ENCODE data around the gene SLIT3.

Gene SLIT3

DNA sequence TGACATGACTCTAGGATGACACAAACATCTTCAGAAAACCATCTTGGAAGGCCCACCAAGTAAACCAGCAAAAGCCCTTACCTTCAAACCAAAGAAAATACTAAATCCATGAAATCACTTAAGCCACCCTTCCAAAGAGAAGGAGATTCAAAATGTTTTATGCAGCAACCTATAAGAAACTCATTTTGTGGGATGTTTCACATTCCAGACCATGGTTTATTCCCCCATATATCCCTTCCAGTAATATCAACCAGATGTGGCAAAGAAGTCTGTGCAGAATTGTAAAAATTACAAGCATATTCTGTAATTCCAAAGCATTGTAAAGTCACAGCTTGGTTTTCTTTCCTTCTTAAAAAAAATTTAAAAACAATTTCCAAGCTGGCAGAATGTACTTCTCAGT is 117.4 kb downstream of the SLIT3 start:
- no peak overlapping the region for H3K9ac ChIP-seq (ENCODE audit: low read depth, low read length)
- H3K36me3 ChIP-seq (ENCODE audit: insufficient read depth, low read depth, low read length) = no peaks in the 10 kb centered on the region
- H3K27ac ChIP-seq (ENCODE audit: low read length) = no peak overlapping the region
- H3K27me3 ChIP-seq (ENCODE audit: insufficient read depth, low read length) = no peaks in the 10 kb centered on the region
- no peaks in the 10 kb centered on the region for H3K9me3 ChIP-seq (ENCODE audit: insufficient read depth, low read depth, low read length)
- no peaks in the 10 kb centered on the region; the same call in 1 of the 2 replicates for H3K4me1 ChIP-seq (ENCODE audit: insufficient read depth, low read length)
- H3K4me3 ChIP-seq (ENCODE audit: low read length) = no peak overlapping the region

GRCh38 chr5:169182797-169183196 is 118.1 kb downstream of the SLIT3 start:
- Histone ChIP-seq H3K9ac (ENCODE audit: low read depth, low read length) (no peak overlapping the region), H3K9me3 (ENCODE audit: insufficient read depth, low read depth, low read length) (no peaks in the 10 kb centered on the region), H3K36me3 (ENCODE audit: insufficient read depth, low read depth, low read length) (no peaks in the 10 kb centered on the region), H3K4me1 (ENCODE audit: insufficient read depth, low read length) (no peaks in the 10 kb centered on the region; the same call in 1 of the 2 replicates), H3K27me3 (ENCODE audit: insufficient read depth, low read length) (no peaks in the 10 kb centered on the region), H3K4me3 (ENCODE audit: low read length) (no peak overlapping the region), H3K27ac (ENCODE audit: low read length) (no peak overlapping the region)

DNA sequence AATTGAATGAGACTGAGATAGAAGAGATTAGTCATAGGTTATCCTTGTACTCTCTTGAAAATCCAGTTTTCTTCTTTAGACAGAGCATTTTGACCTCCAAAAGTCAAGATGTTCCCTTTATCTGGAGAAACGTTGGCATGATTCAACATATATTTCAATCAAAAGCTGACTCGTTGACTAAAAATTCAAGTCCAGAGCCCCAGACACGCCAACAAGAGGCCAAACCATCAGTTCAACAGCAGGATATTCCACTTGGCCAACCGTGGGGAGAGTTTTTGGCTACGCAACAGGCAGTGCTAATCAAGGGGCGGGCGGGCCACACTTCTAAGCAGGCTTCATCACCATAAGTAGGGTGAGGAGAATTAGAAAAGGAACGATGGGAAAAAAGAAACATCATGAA is 119.1 kb downstream of the SLIT3 start:
- Histone ChIP-seq H3K36me3 (ENCODE audit: insufficient read depth, low read depth, low read length) (no peaks in the 10 kb centered on the region), H3K27me3 (ENCODE audit: insufficient read depth, low read length) (no peaks in the 10 kb centered on the region), H3K4me1 (ENCODE audit: insufficient read depth, low read length) (peaks cover 6% of the 10 kb centered on the region), H3K9me3 (ENCODE audit: insufficient read depth, low read depth, low read length) (no peaks in the 10 kb centered on the region), H3K9ac (ENCODE audit: low read depth, low read length) (no peak overlapping the region), H3K27ac (ENCODE audit: low read length) (no peak overlapping the region), H3K4me3 (ENCODE audit: low read length) (no peak overlapping the region)

- Histone ChIP-seq H3K27me3 (ENCODE audit: insufficient read depth, low read length) (no peaks in the 10 kb centered on the region), H3K27ac (ENCODE audit: low read length) (no peak overlapping the region), H3K9me3 (ENCODE audit: insufficient read depth, low read depth, low read length) (no peaks in the 10 kb centered on the region), H3K9ac (ENCODE audit: low read depth, low read length) (no peak overlapping the region), H3K4me3 (ENCODE audit: low read length) (no peak overlapping the region), H3K36me3 (ENCODE audit: insufficient read depth, low read depth, low read length) (no peaks in the 10 kb centered on the region), H3K4me1 (ENCODE audit: insufficient read depth, low read length) (peaks cover 6% of the 10 kb centered on the region; the same call in 1 of the 2 replicates)
Measured at GRCh38 chr5:169178754-169179153, 122.2 kb downstream of the SLIT3 start.

DNA sequence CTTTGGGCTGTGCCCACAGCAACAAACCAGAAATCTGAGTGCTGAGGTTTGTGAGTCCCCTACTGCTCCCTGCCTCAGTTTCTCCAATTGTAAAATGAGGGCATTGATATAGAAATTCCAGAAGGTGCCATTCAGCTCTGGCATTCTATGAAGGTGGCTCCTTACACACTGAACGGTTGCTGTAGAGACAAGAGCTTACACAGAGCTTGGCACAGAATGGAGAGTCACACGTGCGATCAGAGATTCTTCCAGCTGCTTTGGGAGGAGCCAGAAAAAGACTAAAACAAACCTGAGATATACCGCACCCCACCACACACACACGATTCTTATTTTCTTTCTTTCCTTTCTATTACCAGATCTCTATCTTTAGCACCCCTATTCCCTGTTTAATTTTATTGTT is 122.7 kb downstream of the SLIT3 start:
- Histone ChIP-seq H3K27ac (ENCODE audit: low read length) (no peak overlapping the region), H3K36me3 (ENCODE audit: insufficient read depth, low read depth, low read length) (no peaks in the 10 kb centered on the region), H3K9ac (ENCODE audit: low read depth, low read length) (no peak overlapping the region), H3K4me3 (ENCODE audit: low read length) (no peak overlapping the region), H3K9me3 (ENCODE audit: insufficient read depth, low read depth, low read length) (no peaks in the 10 kb centered on the region), H3K27me3 (ENCODE audit: insufficient read depth, low read length) (no peaks in the 10 kb centered on the region), H3K4me1 (ENCODE audit: insufficient read depth, low read length) (peaks cover 6% of the 10 kb centered on the region; the same call in 1 of the 2 replicates)

- Histone ChIP-seq H3K9ac (ENCODE audit: low read depth, low read length) (no peak overlapping the region), H3K4me3 (ENCODE audit: low read length) (no peak overlapping the region), H3K27ac (ENCODE audit: low read length) (no peak overlapping the region), H3K4me1 (ENCODE audit: insufficient read depth, low read length) (peaks cover 6% of the 10 kb centered on the region; the same call in 1 of the 2 replicates), H3K9me3 (ENCODE audit: insufficient read depth, low read depth, low read length) (no peaks in the 10 kb centered on the region), H3K27me3 (ENCODE audit: insufficient read depth, low read length) (no peaks in the 10 kb centered on the region), H3K36me3 (ENCODE audit: insufficient read depth, low read depth, low read length) (no peaks in the 10 kb centered on the region)
Measured at GRCh38 chr5:169176709-169177694, 123.9 kb downstream of the SLIT3 start.

GRCh38 chr5:169175733-169176132 is 125.2 kb downstream of the SLIT3 start:
- Histone ChIP-seq H3K27ac (ENCODE audit: low read length) (no peak overlapping the region), H3K4me1 (ENCODE audit: insufficient read depth, low read length) (peaks cover 12% of the 10 kb centered on the region; the same call in 1 of the 2 replicates), H3K36me3 (ENCODE audit: insufficient read depth, low read depth, low read length) (no peaks in the 10 kb centered on the region), H3K27me3 (ENCODE audit: insufficient read depth, low read length) (no peaks in the 10 kb centered on the region), H3K4me3 (ENCODE audit: low read length) (no peak overlapping the region), H3K9ac (ENCODE audit: low read depth, low read length) (no peak overlapping the region), H3K9me3 (ENCODE audit: insufficient read depth, low read depth, low read length) (no peaks in the 10 kb centered on the region)

DNA sequence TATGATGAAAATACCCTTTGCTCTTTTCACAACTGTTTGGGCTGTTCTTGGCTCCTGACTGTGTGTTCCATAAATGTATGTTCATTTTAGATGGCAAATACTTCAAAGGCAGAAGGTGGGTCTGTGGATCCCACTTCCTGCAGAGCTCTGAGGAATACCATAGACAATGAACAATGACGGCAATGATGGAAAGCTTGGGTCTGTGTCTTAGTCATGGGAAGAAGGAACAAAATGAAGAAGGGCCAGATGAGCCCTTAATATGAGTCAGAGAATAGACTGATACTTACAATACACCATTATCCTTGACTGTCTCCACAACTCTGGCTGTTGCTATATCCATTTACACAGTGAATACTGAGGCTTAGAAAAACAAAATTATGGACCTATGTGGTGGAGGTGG is 126.0 kb downstream of the SLIT3 start:
- Histone ChIP-seq H3K36me3 (ENCODE audit: insufficient read depth, low read depth, low read length) (no peaks in the 10 kb centered on the region), H3K27me3 (ENCODE audit: insufficient read depth, low read length) (no peaks in the 10 kb centered on the region), H3K4me1 (ENCODE audit: insufficient read depth, low read length) (peaks cover 12% of the 10 kb centered on the region; the same call in 1 of the 2 replicates), H3K4me3 (ENCODE audit: low read length) (no peak overlapping the region), H3K27ac (ENCODE audit: low read length) (no peak overlapping the region), H3K9ac (ENCODE audit: low read depth, low read length) (no peak overlapping the region), H3K9me3 (ENCODE audit: insufficient read depth, low read depth, low read length) (no peaks in the 10 kb centered on the region)

DNA sequence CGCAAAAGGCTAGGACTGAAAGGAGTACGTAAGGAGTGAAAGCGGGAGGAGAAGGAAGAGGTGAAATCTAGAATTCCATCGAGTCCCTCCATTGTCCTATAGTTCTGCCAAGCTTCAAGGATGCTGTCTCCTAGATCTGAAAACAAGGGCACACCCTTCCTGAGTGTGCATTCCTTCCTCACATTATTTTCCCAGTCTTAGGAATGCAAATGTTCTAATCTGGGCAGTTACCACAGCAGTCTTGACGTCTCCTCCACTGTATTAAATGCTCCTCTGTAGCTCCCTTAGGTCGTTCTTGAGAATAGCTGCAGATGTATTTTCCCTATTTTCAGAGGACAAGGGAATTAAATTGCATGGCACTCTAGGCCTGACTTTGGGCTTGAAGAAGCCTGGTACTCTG is 127.6 kb downstream of the SLIT3 start:
- Histone ChIP-seq H3K27me3 (ENCODE audit: insufficient read depth, low read length) (no peaks in the 10 kb centered on the region), H3K27ac (ENCODE audit: low read length) (no peak overlapping the region), H3K4me1 (ENCODE audit: insufficient read depth, low read length) (peaks cover 12% of the 10 kb centered on the region; the same call in 1 of the 2 replicates), H3K9me3 (ENCODE audit: insufficient read depth, low read depth, low read length) (no peaks in the 10 kb centered on the region), H3K36me3 (ENCODE audit: insufficient read depth, low read depth, low read length) (no peaks in the 10 kb centered on the region), H3K9ac (ENCODE audit: low read depth, low read length) (no peak overlapping the region), H3K4me3 (ENCODE audit: low read length) (no peak overlapping the region)

- Histone ChIP-seq H3K9me3 (ENCODE audit: insufficient read depth, low read depth, low read length) (no peaks in the 10 kb centered on the region), H3K27ac (ENCODE audit: low read length) (no peak overlapping the region), H3K27me3 (ENCODE audit: insufficient read depth, low read length) (no peaks in the 10 kb centered on the region), H3K4me3 (ENCODE audit: low read length) (no peak overlapping the region), H3K9ac (ENCODE audit: low read depth, low read length) (no peak overlapping the region), H3K4me1 (ENCODE audit: insufficient read depth, low read length) (peaks cover 6% of the 10 kb centered on the region; the same call in 1 of the 2 replicates), H3K36me3 (ENCODE audit: insufficient read depth, low read depth, low read length) (no peaks in the 10 kb centered on the region)
Measured at GRCh38 chr5:169171515-169171914, 129.4 kb downstream of the SLIT3 start.

DNA sequence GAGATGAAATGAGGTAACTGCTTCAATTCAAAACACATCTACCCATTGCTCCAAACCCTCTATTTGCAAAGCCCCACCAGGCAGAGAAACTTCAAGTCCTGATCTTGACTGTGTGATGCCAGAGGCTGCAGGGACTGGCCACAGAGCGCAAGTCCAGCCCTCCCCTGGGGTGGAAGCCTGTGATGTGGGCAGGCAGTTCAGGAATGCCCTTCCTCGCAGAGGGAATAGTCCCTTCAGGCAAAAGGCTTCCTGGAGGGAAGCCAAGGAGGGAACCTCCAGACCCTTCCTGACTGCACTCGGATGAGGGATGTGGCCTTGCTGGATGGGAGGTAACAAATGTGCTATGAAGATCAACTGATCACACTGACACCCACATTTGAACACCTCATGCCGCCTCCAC is 131.2 kb downstream of the SLIT3 start:
- H3K4me1 ChIP-seq (ENCODE audit: insufficient read depth, low read length) = peaks cover 6% of the 10 kb centered on the region; the same call in 1 of the 2 replicates
- no peak overlapping the region for H3K9ac ChIP-seq (ENCODE audit: low read depth, low read length)
- no peaks in the 10 kb centered on the region for H3K9me3 ChIP-seq (ENCODE audit: insufficient read depth, low read depth, low read length)
- H3K36me3 ChIP-seq (ENCODE audit: insufficient read depth, low read depth, low read length) = no peaks in the 10 kb centered on the region
- H3K27me3 ChIP-seq (ENCODE audit: insufficient read depth, low read length) = no peaks in the 10 kb centered on the region
- no peak overlapping the region for H3K4me3 ChIP-seq (ENCODE audit: low read length)
- H3K27ac ChIP-seq (ENCODE audit: low read length) = no peak overlapping the region

DNA sequence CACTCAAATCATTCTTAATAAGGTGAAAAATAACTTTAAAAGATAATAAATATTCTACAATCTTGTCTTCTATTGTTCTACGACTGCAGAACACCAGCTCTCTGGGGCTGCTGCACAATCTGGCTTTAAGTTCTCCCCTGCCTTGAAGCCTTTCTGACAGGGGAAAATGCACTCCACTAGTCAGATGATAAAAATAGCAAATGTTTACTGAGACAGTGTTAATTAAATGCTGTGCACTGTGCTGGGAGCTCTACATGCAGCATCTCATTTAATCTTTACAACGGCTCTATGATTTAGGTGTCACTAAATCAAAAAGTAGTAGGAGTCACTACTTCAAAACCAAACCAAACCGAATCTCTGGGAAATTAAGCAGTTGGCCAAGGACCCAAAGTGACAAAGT is 132.7 kb downstream of the SLIT3 start:
- Histone ChIP-seq H3K36me3 (ENCODE audit: insufficient read depth, low read depth, low read length) (no peaks in the 10 kb centered on the region), H3K27me3 (ENCODE audit: insufficient read depth, low read length) (no peaks in the 10 kb centered on the region), H3K27ac (ENCODE audit: low read length) (no peak overlapping the region), H3K4me1 (ENCODE audit: insufficient read depth, low read length) (peaks cover 10% of the 10 kb centered on the region; the same call in 1 of the 2 replicates), H3K9ac (ENCODE audit: low read depth, low read length) (no peak overlapping the region), H3K4me3 (ENCODE audit: low read length) (no peak overlapping the region), H3K9me3 (ENCODE audit: insufficient read depth, low read depth, low read length) (no peaks in the 10 kb centered on the region)

Measured in iPS-20b (cell line).